ENCODE measurements around the gene SSBP3.

GRCh38 chr1:54284781-54285529, 121.2 kb downstream of the SSBP3 start:
- TF ChIP-seq YY1 (IDR thresholded peaks at IDR 0.05; ENCODE audit: insufficient read depth, insufficient read length) (no peak), SUZ12 (IDR thresholded peaks at IDR 0.05; ENCODE audit: extremely low read depth, insufficient read depth, insufficient read length) (no peak), ZNF274 (IDR thresholded peaks at IDR 0.05; ENCODE audit: low read depth, low read length) (no peak)
